Sciatic nerve (tissue), 2 donors: ENCODE results near the gene MAGOH. TPM values are rescaled to one million over a fixed set of nuclear protein-coding genes. Genes with fewer than 3 reads are reported as not detected.
"Not testable (repeated sequence)": the region's sequence is repeated elsewhere in the genome, so short reads cannot be mapped to it uniquely, and the experiment has no call there.

Experiments
- ATAC-seq: fragments of 200-7000 bp; cut with Tn5 transposase; one replicate; pipeline ENCODE4 v1.9.1; 2020; ENCODE audit warnings: mild to moderate bottlenecking, moderate library complexity
- DNase-seq: peaks from one replicate; pipeline ENCODE4 v3.0.0-alpha.2; 2020; ENCODE audit warnings: low spot score
- intact Hi-C: fragments of 100-400 bp; cut with DNase I; formaldehyde crosslinking; loops from one replicate; pipeline ENCODE4 v1.14.2; 2022
- total RNA-seq: library from RNA; stranded (reverse); fragmentation: NEBNext Ultra II Directional; extraction: Animal tissue kit (Norgen Biotek cat#: 25700); gene quantifications from one replicate; pipeline ENCODE4 v1.2.1, GENCODE V29; 2021
- donor health status: DM: no; HTN: no; CAD: no.
- donor health status: DM: no; HTN: no; CAD: no.

Gene MAGOH
- total RNA-seq, result 31.7 TPM

DNA sequence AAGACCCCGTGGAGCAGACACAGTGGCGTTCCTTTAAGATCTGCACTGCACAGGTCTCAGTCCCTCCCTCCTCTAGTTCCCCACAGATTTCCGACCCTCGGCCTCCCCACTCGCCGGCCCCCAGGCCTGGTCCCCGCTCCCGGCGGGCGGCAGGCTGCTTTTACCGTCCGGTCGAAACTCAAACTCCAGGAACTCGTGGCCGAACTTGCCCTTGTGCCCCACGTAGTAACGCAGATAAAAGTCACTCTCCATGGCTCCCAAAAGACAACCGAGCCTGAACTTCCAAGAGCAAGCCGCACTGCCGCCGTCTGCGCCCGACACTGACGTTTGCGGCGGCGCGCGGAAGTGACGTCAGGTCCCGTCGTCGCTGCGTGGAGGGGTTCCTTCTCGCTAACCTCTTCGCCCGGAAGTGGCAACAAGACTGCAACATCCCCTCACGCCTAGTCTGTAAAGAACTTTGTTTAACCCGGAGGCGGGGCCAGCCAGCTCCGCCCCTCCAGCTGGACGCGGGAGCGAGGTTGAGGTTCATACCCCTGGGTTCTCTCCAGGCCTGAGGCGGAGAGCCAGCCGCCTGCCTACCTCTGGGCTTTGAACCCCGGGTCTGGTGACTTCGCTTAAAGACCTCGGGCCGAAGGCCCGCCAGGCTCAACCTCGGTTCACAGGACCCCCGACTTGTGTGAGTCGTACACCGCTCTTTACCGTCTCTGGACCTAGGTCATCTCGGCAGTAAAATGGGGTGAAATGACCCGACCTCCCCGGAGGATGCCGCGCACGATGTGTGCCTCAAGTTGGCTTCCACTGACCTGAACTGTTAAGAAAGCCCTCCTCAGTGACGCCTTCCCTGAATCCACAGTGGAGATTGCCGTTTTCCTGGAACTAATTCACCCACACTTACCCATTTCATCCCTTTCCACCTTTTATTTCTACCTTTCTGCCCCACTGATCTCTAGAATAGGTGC lies at the start of gene MAGOH:
Gene MAGOH (minus strand): TSS at position 322 of the 959 bp plus-strand sequence. CDS start 70 bp downstream, at position 252.
- peak; percentile 96 for DNase-seq
- ATAC-seq, result peak; percentile 98
- intact Hi-C loops, result no loop called here

DNA sequence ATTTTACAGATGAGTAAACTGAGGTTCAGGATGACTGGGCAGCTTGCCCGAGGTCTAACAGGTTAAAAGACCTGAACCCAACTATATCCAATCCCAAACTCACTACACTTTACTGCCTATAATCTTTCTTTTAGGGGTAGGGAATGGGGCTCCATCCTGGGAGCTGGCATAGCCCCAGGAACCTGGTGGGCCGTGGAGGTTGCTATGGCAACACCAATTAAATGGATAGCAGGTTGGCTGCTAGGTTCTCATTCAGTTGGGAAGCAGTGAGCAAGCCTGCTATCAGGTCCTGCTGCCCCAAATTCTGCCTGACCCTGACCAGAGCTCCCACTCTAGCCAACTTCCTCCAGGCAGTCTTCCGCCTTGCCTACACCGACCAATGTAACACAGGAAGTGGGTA lies 48.6 kb upstream of the MAGOH start:
- no peak for DNase-seq
- ATAC-seq, result no peak
- intact Hi-C loops, result no loop called here

DNA sequence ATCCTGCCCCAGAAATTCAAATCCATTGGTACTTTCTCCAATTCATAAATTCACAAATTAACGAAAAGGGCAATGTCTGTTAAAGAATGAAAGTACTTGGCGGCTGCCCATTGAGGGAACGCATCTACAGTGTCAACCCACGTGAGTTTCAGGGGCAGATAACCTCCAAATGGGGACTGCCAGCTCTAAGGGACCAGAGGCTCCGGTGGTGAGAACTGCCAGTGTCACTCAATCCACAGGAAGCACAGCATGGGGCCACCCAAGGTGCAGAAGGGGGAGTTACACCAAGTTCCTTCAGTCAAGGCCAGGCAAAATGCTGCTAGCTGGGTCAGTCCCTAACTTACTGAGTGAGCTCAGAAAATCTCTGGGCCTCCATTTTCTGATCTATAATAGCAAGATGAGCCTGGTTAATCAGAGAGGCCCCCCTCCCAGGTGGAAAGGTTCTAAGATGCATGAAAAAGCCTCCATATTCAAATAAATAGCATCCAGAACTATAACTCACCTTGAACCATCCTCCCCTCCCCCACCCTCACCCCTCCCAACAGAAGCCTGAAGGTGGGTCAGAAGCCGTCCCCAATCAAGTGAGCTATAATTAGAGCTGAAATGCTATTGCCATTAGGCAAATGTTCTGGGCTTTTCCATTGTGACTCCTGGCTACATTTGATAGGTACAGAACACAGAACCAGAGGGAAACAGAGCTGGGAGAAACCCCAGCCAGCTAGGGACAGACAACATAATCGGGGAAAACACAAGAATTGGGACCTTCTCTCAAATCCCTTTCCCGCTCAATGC lies 47.8 kb upstream of the MAGOH start:
- intact Hi-C loops, result no loop called here

DNA sequence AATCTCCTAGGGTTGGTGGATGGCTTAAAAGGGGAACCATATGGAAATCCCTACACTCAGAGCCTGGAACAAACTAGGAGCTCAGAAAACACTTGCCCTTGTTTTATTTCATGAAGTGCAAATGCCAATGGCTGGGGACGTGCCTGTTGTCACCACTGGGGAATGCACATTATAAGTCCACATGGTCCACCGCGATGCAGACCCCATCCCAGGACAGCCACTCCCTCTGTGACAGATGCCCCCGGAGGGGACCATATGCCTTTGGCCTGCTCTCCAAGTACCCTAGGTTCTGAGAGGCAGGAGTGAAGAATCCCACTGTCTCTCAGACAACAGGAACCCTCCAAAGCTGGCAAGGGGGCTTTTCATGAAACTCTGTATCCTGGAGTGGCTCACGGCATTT lies 47.2 kb upstream of the MAGOH start:
- DNase-seq, result no peak
- no peak for ATAC-seq

More for the DNA sequence above, 47.8 kb upstream of the MAGOH start:
- no peak for DNase-seq
- no peak for ATAC-seq

DNA sequence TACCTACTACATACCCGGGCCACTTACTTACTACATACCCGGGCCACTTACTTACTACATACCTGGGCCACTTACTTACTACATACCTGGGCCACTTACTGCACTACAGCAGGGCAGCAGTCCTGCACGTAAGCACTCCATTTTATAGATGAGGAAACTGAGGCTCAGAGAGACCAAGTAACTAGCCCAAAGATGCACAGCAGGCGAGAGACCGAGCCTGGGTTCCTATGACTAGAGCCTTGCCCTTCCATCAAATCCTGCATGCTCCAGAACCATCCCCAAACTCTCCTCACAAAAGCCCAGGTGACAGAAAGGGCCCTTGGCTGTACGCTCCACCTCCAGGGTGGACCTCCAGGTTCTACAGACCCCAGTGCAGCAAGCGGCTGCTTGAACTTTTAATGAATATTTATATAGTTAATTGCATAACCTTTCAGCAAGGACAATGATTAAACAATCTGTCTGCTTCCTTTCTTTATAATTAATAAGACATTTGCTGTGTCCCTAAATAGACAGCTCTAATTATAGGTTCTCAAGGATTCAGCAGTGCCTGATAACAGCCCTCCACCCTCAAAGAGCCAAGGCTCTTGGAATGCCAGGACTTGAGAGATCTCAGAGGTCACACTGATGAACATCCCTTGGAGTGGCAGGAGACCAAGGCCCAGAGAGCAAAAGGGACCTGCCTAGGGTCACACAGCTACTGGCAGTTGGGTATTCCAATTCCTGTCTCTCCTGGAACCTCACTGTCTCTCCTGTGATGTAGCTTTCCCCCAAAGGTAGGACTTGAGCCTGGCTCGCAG lies 46.1 kb upstream of the MAGOH start:
- DNase-seq (no peak), ATAC-seq (no peak)
- intact Hi-C loops, result no loop called here

More for the DNA sequence above, 47.2 kb upstream of the MAGOH start:
- intact Hi-C loops, result no loop called here

DNA sequence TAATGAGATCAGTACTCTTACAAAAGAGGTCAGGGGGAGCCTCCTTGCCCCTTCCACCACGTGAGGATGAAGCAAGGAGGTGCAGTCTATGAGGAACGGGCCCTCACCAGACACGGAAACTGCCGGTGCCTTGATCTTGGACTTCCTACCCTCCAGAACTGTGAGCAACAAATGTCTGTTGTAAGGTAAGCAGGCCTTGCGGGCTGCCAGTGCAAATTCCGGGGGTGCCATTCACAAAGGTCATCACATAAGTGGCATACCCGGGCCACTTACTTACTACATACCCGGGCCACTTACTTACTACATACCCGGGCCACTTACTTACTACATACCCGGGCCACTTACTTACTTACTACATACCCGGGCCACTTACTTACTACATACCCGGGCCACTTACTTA lies 44.8 kb upstream of the MAGOH start:
- ATAC-seq, intact Hi-C loops, DNase-seq: not testable (repeated sequence)

DNA sequence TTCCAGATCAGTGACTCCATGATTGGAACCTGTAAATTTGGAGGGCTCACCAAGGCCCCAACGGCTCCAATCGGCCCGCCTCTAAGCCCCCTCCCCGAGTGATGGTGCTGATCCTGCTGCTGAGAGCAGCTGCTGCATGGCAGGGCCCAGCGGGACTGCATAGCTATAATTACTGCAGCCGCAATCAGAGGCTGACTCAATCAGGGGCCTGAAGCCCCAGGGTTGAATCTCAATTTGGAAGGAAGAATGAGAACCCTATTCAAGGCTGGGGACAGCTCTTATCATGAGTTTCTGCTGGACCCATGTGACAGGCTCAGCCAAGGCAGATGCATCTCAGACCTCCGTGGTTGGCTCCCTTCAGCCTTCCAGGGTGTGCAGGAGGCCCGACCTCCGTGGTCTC lies 42.8 kb upstream of the MAGOH start:
- intact Hi-C loops, result no loop called here
- DNase-seq (no peak), ATAC-seq (no peak)

DNA sequence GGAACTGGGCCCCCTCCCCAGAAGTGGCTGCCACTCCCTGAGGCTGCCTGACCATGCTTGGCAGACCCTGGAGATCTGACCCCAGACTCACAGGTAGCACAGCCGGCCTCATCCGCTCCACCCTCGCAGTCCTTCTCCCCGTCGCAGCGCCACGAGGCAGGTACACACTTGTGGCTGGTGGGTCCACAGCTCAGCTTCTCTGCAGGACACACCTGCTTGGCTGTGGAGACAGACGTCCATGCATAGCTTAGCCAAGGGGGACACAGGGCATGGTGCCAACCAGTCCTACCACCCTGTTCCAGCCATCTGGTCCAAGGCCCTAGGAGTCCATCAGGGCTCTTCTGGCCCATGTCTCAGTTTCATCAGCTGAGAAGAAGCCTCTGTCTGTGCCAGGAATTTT lies 42.2 kb upstream of the MAGOH start:
- intact Hi-C loops, result no loop called here
- ATAC-seq (no peak), DNase-seq (no peak)

DNA sequence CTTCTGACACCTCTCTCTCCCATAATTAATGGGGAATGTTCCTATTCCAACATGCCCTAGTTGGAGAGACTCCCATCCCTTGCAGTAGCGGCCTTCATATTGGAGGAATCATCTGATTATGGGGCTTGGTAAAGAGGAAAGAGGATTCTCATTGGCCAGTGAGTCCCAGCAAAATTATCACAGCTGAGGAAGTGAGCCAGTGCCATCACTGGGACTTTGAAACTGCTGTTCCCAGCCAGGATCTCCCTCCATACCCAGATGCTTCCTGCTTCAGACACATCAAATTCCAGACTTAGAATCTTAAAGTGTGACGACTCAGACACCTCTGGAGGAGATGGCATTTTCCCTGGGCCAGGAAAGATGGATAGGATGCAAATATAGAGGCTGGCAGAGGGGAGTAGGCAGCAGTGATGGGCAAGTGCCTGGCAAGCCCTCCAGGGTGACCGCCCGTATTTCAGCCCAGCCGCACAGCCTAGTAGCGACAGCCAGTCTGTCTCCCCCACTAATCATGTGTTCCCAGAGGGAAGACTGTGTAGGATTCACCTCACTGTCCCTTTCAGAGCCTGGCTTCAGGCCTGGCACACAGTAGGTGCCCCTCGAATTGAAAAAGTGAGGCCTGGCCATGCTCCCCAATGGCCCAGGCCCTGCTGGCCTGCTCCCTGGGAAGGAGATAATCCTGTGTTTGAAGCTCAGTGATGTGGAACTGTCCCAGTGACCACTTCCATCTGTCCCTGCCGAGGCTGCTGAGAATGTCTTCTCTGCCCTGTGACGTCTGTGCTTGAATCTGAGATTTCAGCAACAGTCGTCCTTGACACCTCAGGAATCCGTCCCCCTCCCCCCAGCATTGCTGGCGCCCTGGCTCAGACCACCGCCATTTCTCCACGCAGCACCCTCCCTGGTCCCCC lies 41.2 kb upstream of the MAGOH start:
- intact Hi-C loops, result loop anchor here (2.0 kb wide), 1 partner anchor 113 kb away; no protein-coding TSS in a partner anchor
- no peak for ATAC-seq

DNA sequence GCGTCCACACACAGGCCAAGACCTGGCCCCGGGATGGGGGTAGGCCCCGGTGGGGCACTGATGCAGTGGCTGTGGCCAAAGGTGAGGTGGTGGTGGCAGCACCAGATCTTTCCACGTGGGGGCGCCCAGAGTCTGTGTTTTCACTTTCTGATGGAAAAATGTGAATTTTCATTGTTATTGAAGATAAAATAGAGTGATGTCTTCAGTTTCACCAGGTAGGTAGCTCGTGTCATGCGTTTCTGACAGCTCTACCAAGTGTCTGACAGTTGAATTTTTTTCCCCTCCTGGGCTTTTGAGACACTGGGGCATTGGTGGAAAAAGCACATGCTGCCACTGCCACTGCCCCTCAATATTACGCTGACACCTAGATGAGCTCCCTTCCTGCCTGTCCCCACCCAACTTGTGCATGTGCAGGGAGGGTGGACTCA lies 40.0 kb upstream of the MAGOH start:
- ATAC-seq (peak; percentile 72), DNase-seq (peak; percentile 82)
- intact Hi-C loops, result loop anchor here (2.0 kb wide), 1 partner anchor 114 kb away; no protein-coding TSS in a partner anchor

More for the DNA sequence above, 41.2 kb upstream of the MAGOH start:
- no peak for DNase-seq

DNA sequence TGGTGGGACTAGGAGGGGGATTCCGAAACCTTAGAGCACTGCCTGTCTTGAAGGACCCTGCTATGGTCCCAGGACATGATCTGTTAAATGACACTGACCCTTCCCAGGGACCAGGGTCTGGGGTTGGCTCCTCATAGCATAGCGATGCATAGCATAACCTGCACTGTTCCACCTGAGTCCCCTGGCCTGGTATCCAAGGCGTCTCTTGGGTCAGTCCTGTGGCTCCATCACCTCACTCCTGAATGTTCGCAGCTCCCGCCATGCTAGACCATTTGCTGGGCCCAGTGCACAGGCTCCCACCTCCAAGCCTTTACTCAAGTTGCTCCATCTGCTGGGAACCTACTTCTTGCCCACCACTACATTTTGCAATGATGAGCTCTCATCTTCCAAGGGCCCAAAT lies 39.0 kb upstream of the MAGOH start:
- intact Hi-C loops, result no loop called here
- DNase-seq (no peak), ATAC-seq (no peak)

DNA sequence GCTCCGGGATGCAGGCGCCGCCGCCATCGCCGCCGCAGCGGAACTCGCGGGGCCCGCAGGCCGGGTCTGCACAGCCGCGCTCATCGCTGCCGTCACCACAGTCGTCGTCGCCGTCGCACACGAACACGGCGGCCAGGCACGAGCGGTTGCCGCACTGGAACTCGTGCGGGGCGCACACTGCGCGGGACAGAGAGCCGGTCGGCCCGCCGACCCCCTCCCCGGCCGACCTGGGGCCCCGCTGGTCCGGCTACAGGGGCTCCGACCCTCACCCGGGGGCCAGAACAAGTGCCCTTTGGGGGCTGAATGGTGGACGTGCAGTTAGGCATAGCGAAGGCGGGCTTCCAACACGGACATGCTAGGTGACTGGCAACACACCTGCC lies 38.6 kb upstream of the MAGOH start:
- intact Hi-C loops, result no loop called here
- no peak for DNase-seq
- ATAC-seq, result no peak

DNA sequence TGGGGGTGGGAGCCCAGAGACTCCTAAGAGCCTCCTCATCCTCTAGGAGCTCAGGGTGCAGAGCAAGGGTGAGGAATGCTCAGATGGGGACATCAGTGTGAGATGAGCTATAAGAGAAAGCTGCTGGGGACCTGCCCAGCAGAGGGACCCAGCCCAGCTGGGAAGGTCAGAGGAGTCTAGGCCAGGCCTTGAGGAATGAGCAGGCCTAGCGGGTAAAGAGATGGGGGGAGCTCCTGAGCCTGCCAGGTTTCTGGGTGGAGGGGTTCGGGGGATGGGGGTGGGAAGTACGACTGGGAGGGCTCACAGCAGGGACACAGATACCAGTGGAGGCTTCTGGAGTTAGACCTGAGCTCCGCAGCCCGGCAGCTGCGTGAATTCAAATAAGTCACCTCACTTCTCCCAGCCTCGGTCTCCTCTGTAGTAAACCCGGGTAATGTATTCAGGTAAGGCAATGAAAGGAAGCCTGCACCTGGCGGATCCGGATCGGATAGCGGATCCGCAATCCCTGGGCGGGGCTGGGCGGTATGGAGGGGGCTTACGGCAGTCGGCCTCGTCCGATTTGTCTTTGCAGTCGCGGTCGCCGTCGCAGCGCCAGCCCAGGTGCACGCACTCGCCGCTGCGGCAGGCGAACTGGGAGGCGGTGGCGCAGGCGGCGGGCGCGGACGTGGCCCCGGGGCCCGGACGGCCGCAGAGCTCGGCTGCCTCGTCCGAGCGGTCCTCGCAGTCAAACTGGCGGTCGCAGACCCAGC lies 38.0 kb upstream of the MAGOH start:
- no peak for DNase-seq
- intact Hi-C loops, result no loop called here
- no peak for ATAC-seq

DNA sequence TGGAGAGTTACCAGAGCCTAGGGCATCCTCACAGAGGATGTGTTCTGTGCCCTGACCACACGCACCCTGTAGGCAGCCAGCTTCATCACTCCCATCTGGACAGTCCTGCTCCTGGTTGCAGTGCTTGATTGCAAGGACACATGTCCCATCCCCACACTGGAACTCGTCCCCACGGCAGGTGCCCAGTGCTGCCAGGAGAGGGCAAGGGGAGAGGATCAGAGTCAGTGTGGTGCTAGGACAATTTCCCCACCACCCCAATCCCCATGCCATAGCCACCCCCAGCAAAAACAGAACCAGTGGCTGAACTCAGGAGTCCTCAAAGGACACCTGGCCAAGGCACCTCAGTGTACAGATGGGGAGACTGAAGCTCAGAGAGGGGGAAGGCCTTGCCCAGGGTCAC lies 37.2 kb upstream of the MAGOH start:
- DNase-seq (no peak), ATAC-seq (no peak)
- intact Hi-C loops, result no loop called here

DNA sequence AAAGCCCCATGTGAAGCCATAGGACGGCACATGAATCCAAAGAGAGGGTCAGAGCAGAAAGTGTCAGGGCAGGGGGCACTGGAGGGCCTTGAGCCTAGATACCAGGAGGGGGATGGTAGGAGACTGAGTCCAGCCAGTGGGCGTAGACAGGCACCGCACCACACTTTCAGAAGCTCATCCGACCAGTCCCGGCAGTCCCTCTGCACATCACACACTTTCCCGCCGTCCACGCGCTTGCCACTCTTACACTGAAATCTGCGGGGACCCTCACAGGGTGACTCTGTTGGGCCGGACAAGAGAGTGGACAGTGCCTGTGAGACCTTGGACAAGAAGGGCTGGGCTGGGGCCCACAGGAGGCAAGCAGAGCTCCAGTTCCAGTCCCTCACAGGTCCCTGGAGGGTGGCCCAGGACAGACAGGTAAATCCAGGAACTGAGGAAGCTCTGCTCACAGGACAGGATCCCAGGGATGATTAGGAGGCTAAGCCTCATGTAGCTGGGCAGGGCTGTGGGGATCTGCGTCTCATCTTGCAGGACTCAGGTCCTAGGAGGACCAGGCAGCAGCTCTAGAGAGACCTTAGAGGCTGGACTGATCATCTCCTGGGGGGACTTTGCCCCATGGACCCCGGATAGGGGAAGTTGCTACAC lies 36.3 kb upstream of the MAGOH start:
- DNase-seq (no peak), ATAC-seq (no peak)
- intact Hi-C loops, result no loop called here

DNA sequence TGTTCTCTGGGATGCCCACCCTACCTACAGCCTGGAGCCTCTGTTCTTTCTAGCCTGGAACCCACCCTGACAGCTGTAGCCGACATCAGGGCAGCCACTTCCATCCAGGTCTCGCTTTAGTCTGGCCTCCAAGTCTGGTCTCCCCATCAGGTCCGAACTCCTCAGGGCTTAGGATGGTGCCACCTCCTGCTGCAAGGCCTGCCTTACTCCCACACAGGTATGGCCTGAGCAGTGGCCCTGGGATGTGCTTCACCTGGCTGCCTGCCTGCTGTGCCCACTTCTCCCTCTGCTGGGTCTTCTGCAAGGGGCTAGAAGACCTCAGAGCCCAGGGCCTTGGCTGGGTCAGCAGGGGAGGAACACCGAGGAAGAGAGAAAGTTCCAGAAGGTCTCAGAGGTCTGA lies 35.7 kb upstream of the MAGOH start:
- intact Hi-C loops, result no loop called here
- ATAC-seq, result no peak
- DNase-seq, result no peak

DNA sequence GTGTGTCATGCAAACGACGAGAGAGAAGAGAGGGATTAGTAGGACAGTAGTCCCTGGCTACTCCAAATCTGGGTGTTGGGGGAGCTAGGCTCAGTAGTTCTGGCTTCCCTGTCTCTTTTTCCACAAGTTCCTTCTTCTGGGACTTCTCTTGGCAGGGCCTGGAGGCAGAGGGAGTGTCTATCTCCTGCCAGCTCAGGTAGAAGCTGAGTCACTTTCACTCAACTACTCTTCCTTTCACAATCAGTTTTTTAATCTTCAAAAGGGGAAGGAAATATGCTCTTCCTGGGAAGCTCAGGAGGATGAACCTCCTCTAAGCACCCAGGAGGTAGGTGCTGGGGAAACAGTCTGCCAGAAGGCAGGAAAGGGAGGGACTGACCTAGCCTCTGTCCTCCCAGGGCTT lies 35.2 kb upstream of the MAGOH start:
- intact Hi-C loops, result no loop called here
- ATAC-seq (no peak), DNase-seq (no peak)
